HEK293 (cell line): ENCODE results near the gene TMCC2.

Source experiments
- CTCF ChIA-PET: fragments of 350-600 bp; formaldehyde crosslinking; extraction: SDS; loops from one replicate; lab custom pipeline; 2021; ENCODE audit warnings: antibody characterized with exemption; lab: Yijun Ruan, JAX
- POLR2A ChIA-PET: fragments of 300-600 bp; formaldehyde crosslinking; extraction: SDS; loops from one replicate; lab custom pipeline; 2020; ENCODE audit warnings: antibody characterized with exemption, inconsistent platforms; lab: Yijun Ruan, JAX
- H3K27ac ChIP-seq: fragments of 200-500 bp; sonication (Bioruptor generic); 2 replicates; pipeline ENCODE4 v1.5.1; 2014; ENCODE audit warnings: low read depth, low read length, control low read depth, inconsistent platforms; ENCODE audit errors: extremely low read depth
- H3K36me3 ChIP-seq, 2 experiments: fragments of 200-500 bp in 1 of 2; sonication (Bioruptor generic) in 1 of 2; 1 replicate in 1 of 2; 2 replicates in 1 of 2; pipeline ENCODE4 v1.5.1; 2014 to 2017; ENCODE audit warnings: inconsistent platforms in 2 of 2, low read length in 2 of 2; ENCODE audit not compliant: control insufficient read depth in 2 of 2, insufficient read depth in 1 of 2
- H3K4me1 ChIP-seq: fragments of 200-500 bp; sonication (Bioruptor generic); 2 replicates; pipeline ENCODE4 v1.5.1; 2014; ENCODE audit warnings: mild to moderate bottlenecking, low read length, inconsistent platforms; ENCODE audit not compliant: control insufficient read depth, insufficient read depth
- H3K4me3 ChIP-seq: 2 replicates; pipeline ENCODE4 v1.5.1; 2011; ENCODE audit warnings: low read depth, mild to moderate bottlenecking, control low read depth, low read length, moderate library complexity
- H3K9me3 ChIP-seq: fragments of 200-500 bp; sonication (Bioruptor generic); 2 replicates; pipeline ENCODE4 v1.5.1; 2014; ENCODE audit warnings: low read depth, low read length, inconsistent platforms; ENCODE audit not compliant: control insufficient read depth, insufficient read depth
- GLI2 ChIP-seq: fragments of 450-650 bp; formaldehyde crosslinking; IDR thresholded peaks from 2 replicates; pipeline ENCODE4; 2017; ENCODE audit warnings: missing biosample characterization, missing genetic modification characterization, low read depth, borderline replicate concordance
- HOXC10 ChIP-seq: sonication (generic); formaldehyde crosslinking; IDR thresholded peaks from 2 replicates; pipeline ENCODE4 v1.8.1; 2023; ENCODE audit warnings: mild to moderate bottlenecking, missing genetic modification reagents
- KLF9 ChIP-seq: fragments of 450-650 bp; formaldehyde crosslinking; IDR thresholded peaks from 2 replicates; pipeline ENCODE4 v1.5.1; 2016; ENCODE audit warnings: missing biosample characterization, missing genetic modification characterization, low read depth
- SCRT1 ChIP-seq: fragments of 450-650 bp; formaldehyde crosslinking; IDR thresholded peaks from 2 replicates; pipeline ENCODE4 v1.5.1; 2016; ENCODE audit warnings: missing biosample characterization, missing genetic modification characterization, borderline replicate concordance
- ZBTB20 ChIP-seq: fragments of 450-650 bp; formaldehyde crosslinking; IDR thresholded peaks from 2 replicates; pipeline ENCODE4 v1.5.1; 2016; ENCODE audit warnings: missing biosample characterization, missing genetic modification characterization
- ZFP37 ChIP-seq: fragments of 450-650 bp; formaldehyde crosslinking; IDR thresholded peaks from 2 replicates; pipeline ENCODE4 v1.5.1; 2016; ENCODE audit warnings: missing biosample characterization, missing genetic modification characterization
- ZNF121 ChIP-seq: fragments of 450-650 bp; formaldehyde crosslinking; IDR thresholded peaks from 2 replicates; pipeline ENCODE4 v1.5.1; 2016; ENCODE audit warnings: missing biosample characterization, missing genetic modification characterization
- ZNF292 ChIP-seq: fragments of 450-650 bp; formaldehyde crosslinking; IDR thresholded peaks from 2 replicates; pipeline ENCODE4 v1.5.1; 2016; ENCODE audit warnings: low read depth, missing biosample characterization, missing genetic modification characterization, borderline replicate concordance
- ZNF341 ChIP-seq: fragments of 450-650 bp; formaldehyde crosslinking; IDR thresholded peaks from 2 replicates; pipeline ENCODE4; 2016; ENCODE audit warnings: low read depth, missing biosample characterization, missing genetic modification characterization
- ZNF585B ChIP-seq: fragments of 450-650 bp; formaldehyde crosslinking; IDR thresholded peaks from 2 replicates; pipeline ENCODE4 v1.5.1; 2016; ENCODE audit warnings: missing biosample characterization, missing genetic modification characterization
- ZNF596 ChIP-seq: fragments of 450-650 bp; IDR thresholded peaks from 2 replicates; pipeline ENCODE4 v1.5.0; 2018; ENCODE audit warnings: missing biosample characterization, mild to moderate bottlenecking, missing genetic modification characterization, moderate library complexity
- ZNF677 ChIP-seq: fragments of 450-650 bp; IDR thresholded peaks from 2 replicates; pipeline ENCODE4 v1.5.0; 2018; ENCODE audit warnings: missing biosample characterization, mild to moderate bottlenecking, missing genetic modification characterization, moderate library complexity
- TF ChIP-seq, protein P1 (sequence below): fragments of 450-650 bp; formaldehyde crosslinking; IDR thresholded peaks from 2 replicates; pipeline ENCODE4 v1.5.1; 2016; ENCODE audit warnings: missing biosample characterization, missing genetic modification characterization
- TF ChIP-seq, protein P2 (sequence below): fragments of 450-650 bp; formaldehyde crosslinking; IDR thresholded peaks from 2 replicates; pipeline ENCODE4 v1.5.1; 2016; ENCODE audit warnings: missing biosample characterization, missing genetic modification characterization
- TF ChIP-seq, protein P3 (sequence below): fragments of 450-650 bp; formaldehyde crosslinking; IDR thresholded peaks from 2 replicates; pipeline ENCODE4; 2016; ENCODE audit warnings: missing biosample characterization, missing genetic modification characterization
- TF ChIP-seq, protein P4 (sequence below): fragments of 450-650 bp; formaldehyde crosslinking; IDR thresholded peaks from 2 replicates; pipeline ENCODE4 v1.5.1; 2016; ENCODE audit warnings: missing biosample characterization, missing genetic modification characterization
- TF ChIP-seq, protein P5 (sequence below): fragments of 450-650 bp; formaldehyde crosslinking; IDR thresholded peaks from 2 replicates; pipeline ENCODE4 v1.5.1; 2016; ENCODE audit warnings: missing biosample characterization, missing genetic modification characterization, borderline replicate concordance
- TF ChIP-seq, protein P6 (sequence below): fragments of 450-650 bp; formaldehyde crosslinking; IDR thresholded peaks from 2 replicates; pipeline ENCODE4 v1.5.1; 2016; ENCODE audit warnings: missing biosample characterization, missing genetic modification characterization

TMCC2 gene

DNA sequence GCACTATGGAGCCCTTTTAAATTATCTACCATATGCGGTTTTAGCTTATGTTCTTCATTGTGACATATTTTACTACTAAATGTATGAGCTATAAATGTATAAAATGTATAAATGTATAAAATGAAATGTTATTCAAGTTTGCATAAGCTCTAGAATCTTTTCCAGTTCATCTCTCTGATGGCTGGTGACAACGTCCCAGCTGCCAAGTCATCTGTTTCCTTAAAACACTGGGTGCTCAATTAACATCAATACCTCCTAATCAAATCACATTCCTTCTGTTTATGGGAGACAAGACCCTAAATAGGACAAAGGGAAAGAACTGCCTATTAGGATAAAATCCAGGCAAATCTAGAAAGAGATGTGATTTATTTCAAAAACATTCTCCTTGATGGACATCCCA, 39.1 kb upstream of the TMCC2 start:
- POLR2A ChIA-PET = interaction anchor here (1.4 kb wide), 1 partner anchor 38 kb away, joined by 5 read pairs; no protein-coding TSS in a partner anchor
- TF ChIP-seq, protein P1, sequence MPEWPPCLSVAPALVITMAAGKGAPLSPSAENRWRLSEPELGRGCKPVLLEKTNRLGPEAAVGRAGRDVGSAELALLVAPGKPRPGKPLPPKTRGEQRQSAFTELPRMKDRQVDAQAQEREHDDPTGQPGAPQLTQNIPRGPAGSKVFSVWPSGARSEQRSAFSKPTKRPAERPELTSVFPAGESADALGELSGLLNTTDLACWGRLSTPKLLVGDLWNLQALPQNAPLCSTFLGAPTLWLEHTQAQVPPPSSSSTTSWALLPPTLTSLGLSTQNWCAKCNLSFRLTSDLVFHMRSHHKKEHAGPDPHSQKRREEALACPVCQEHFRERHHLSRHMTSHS = no peak
- TF ChIP-seq, protein P2, sequence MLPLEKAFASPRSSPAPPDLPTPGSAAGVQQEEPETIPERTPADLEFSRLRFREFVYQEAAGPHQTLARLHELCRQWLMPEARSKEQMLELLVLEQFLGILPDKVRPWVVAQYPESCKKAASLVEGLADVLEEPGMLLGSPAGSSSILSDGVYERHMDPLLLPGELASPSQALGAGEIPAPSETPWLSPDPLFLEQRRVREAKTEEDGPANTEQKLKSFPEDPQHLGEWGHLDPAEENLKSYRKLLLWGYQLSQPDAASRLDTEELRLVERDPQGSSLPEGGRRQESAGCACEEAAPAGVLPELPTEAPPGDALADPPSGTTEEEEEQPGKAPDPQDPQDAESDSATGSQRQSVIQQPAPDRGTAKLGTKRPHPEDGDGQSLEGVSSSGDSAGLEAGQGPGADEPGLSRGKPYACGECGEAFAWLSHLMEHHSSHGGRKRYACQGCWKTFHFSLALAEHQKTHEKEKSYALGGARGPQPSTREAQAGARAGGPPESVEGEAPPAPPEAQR = no peak
- TF ChIP-seq HOXC10 (CRISPR knock-in tag) = no peak
- TF ChIP-seq, all 188 proteins: peak for 0
- no peak overlapping the region for H3K27ac ChIP-seq
- no peaks in the 10 kb centered on the region for H3K9me3 ChIP-seq
- no peak overlapping the region for H3K4me3 ChIP-seq
- H3K36me3 ChIP-seq = peaks cover 7 to 16% of the 10 kb centered on the region in 2 experiments; a peak in 2 of 3 replicates
- CTCF ChIA-PET = interaction anchor here (0.9 kb wide), 1 partner anchor 47 kb away, joined by 5 read pairs; no protein-coding TSS in a partner anchor
- peaks cover 3% of the 10 kb centered on the region; the same call in 1 of the 2 replicates for H3K4me1 ChIP-seq

DNA sequence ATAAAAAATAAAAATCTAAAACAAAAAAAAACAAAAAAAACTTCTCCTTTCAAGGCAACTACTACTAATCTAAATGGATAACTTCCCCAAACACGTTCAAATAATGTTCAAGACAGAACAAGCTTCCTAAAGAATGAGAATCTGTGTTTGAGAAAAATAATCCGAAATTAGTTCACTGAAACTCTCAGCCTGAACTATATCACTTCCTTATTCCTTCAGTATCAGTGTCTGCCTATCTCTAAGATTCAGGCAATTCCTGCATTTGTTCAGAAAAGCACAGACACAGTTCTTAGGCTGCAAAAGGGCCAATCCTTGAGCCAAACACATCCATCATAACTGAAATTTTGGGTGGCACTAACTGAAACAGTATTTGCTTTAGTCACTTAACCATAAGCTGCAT, 38.6 kb upstream of the TMCC2 start:
- Histone ChIP-seq H3K4me3 (no peak overlapping the region), H3K36me3 (peaks cover 7 to 14% of the 10 kb centered on the region in 2 experiments; a peak in 2 of 3 replicates), H3K9me3 (no peaks in the 10 kb centered on the region), H3K27ac (no peak overlapping the region)
- POLR2A ChIA-PET = interaction anchor here (0.7 to 1.4 kb wide), 2 partner anchors 38 to 166 kb away, joined by 3 to 5 read pairs; no protein-coding TSS in a partner anchor
- CTCF ChIA-PET = interaction anchor here (0.7 to 1.0 kb wide), 3 partner anchors 47 to 127 kb away, joined by 3 to 6 read pairs (median 5); no protein-coding TSS in a partner anchor
- TF ChIP-seq, protein P3, sequence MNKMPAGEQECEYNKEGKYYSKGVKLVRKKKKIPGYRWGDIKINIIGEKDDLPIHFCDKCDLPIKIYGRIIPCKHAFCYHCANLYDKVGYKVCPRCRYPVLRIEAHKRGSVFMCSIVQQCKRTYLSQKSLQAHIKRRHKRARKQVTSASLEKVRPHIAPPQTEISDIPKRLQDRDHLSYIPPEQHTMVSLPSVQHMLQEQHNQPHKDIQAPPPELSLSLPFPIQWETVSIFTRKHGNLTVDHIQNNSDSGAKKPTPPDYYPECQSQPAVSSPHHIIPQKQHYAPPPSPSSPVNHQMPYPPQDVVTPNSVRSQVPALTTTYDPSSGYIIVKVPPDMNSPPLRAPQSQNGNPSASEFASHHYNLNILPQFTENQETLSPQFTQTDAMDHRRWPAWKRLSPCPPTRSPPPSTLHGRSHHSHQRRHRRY (tag by site-specific recombination) = no peak
- TF ChIP-seq ZNF585B (tag by site-specific recombination) (no peak), ZNF121 (tag by site-specific recombination) (no peak), ZNF341 (tag by site-specific recombination) (no peak), ZNF292 (tag by site-specific recombination) (no peak), GLI2 (no peak), ZNF677 (no peak), ZNF596 (no peak), ZFP37 (tag by site-specific recombination) (no peak), ZBTB20 (no peak), KLF9 (tag by site-specific recombination) (no peak), SCRT1 (tag by site-specific recombination) (no peak)
- TF ChIP-seq, protein P4, sequence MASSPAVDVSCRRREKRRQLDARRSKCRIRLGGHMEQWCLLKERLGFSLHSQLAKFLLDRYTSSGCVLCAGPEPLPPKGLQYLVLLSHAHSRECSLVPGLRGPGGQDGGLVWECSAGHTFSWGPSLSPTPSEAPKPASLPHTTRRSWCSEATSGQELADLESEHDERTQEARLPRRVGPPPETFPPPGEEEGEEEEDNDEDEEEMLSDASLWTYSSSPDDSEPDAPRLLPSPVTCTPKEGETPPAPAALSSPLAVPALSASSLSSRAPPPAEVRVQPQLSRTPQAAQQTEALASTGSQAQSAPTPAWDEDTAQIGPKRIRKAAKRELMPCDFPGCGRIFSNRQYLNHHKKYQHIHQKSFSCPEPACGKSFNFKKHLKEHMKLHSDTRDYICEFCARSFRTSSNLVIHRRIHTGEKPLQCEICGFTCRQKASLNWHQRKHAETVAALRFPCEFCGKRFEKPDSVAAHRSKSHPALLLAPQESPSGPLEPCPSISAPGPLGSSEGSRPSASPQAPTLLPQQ (tag by site-specific recombination) = no peak
- TF ChIP-seq, protein P5, sequence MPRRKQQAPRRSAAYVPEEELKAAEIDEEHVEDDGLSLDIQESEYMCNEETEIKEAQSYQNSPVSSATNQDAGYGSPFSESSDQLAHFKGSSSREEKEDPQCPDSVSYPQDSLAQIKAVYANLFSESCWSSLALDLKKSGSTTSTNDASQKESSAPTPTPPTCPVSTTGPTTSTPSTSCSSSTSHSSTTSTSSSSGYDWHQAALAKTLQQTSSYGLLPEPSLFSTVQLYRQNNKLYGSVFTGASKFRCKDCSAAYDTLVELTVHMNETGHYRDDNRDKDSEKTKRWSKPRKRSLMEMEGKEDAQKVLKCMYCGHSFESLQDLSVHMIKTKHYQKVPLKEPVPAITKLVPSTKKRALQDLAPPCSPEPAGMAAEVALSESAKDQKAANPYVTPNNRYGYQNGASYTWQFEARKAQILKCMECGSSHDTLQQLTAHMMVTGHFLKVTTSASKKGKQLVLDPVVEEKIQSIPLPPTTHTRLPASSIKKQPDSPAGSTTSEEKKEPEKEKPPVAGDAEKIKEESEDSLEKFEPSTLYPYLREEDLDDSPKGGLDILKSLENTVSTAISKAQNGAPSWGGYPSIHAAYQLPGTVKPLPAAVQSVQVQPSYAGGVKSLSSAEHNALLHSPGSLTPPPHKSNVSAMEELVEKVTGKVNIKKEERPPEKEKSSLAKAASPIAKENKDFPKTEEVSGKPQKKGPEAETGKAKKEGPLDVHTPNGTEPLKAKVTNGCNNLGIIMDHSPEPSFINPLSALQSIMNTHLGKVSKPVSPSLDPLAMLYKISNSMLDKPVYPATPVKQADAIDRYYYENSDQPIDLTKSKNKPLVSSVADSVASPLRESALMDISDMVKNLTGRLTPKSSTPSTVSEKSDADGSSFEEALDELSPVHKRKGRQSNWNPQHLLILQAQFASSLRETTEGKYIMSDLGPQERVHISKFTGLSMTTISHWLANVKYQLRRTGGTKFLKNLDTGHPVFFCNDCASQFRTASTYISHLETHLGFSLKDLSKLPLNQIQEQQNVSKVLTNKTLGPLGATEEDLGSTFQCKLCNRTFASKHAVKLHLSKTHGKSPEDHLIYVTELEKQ (tag by site-specific recombination) = no peak
- TF ChIP-seq, protein P6, sequence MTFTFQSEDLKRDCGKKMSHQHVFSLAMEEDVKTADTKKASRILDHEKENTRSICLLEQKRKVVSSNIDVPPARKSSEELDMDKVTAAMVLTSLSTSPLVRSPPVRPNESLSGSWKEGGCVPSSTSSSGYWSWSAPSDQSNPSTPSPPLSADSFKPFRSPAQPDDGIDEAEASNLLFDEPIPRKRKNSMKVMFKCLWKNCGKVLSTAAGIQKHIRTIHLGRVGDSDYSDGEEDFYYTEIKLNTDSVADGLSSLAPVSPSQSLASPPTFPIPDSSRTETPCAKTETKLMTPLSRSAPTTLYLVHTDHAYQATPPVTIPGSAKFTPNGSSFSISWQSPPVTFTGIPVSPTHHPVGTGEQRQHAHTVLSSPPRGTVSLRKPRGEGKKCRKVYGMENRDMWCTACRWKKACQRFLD = no peak
- TF ChIP-seq, all 188 proteins: peak for 0
- H3K4me1 ChIP-seq = peaks cover 3% of the 10 kb centered on the region; the same call in 1 of the 2 replicates
